Cardiac muscle cell (in vitro differentiated cells and primary cell): ENCODE results near the gene CRISPLD2. TPM values are rescaled to one million over a fixed set of nuclear protein-coding genes. Genes with fewer than 3 reads are reported as not detected.

Source experiments
- DNase-seq, 2 donors: peaks; one replicate each; pipeline versions ENCODE4 v3.0.0 to v3.0.0-alpha.2; 2010 to 2017; ENCODE audit warnings: low read depth in 1 of 2, low spot score in 1 of 2
- H3K27ac ChIP-seq: fragments of 200-600 bp; sonication (generic); 2 replicates; pipeline ENCODE4 v1.5.1; 2016
- H3K27me3 ChIP-seq: fragments of 200-600 bp; sonication (generic); 2 replicates; pipeline ENCODE4 v1.6.0; 2016; ENCODE audit warnings: control low read depth
- H3K36me3 ChIP-seq: fragments of 200-600 bp; sonication (generic); 2 replicates; pipeline ENCODE4 v1.5.1; 2016; ENCODE audit warnings: control low read depth
- H3K4me1 ChIP-seq: fragments of 200-600 bp; sonication (generic); 2 replicates; pipeline ENCODE4 v1.8.1; 2017; ENCODE audit warnings: low read depth, mild to moderate bottlenecking, mixed run types
- H3K4me3 ChIP-seq: fragments of 200-600 bp; sonication (generic); 2 replicates; pipeline ENCODE4 v1.5.1; 2016; ENCODE audit warnings: mild to moderate bottlenecking
- H3K9me3 ChIP-seq: fragments of 200-600 bp; sonication (generic); 2 replicates; pipeline ENCODE4 v1.5.1; 2017; ENCODE audit warnings: low read depth, mild to moderate bottlenecking, control low read depth
- polyA plus RNA-seq: library from polyadenylated mRNA; unstranded; fragments of >200 nt; fragmentation: Nextera tagmentation; extraction: Ambion mirVana; gene quantifications from 2 replicates; pipeline ENCODE4 v1.2.1, GENCODE V29; 2016
- total RNA-seq: library from RNA; depleted of rRNA; stranded (reverse); fragments of >200 nt; gene quantifications from 2 replicates; pipeline ENCODE4 v1.2.3, GENCODE V29; 2016
- TF ChIP-seq, protein P1 (sequence below): IDR thresholded peaks from 2 replicates; pipeline ENCODE4 v1.5.1; 2012; ENCODE audit warnings: low read depth, mild to moderate bottlenecking, low read length

The CRISPLD2 gene
- total and polyA plus RNA-seq, 2 experiments from 2014 or later = 0.91 to 1.7 TPM

DNA sequence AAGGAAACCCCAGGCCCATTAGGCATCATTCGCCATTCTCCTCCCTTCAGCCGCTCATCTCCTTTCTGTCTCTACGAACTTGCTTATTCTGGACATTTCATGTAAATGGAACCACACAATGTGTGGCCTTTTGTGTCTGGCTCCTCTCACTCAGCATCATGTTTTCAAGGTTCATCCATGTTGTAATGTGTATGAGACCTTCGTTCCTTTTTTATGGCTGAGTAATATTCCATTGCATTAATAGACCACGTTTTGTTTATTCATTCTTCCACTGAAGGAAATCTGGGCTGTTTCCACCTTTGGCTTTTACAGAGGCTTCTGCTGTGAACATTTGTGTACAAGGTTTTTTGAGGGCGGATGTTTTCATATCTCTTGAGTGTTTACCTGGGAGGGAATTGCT is 3.2 kb downstream of the CRISPLD2 start:
- Histone ChIP-seq H3K27ac (no peak overlapping the region), H3K27me3 (peaks cover 22% of the 10 kb centered on the region), H3K36me3 (no peaks in the 10 kb centered on the region), H3K4me3 (no peak overlapping the region), H3K9me3 (no peaks in the 10 kb centered on the region), H3K4me1 (peaks cover 16% of the 10 kb centered on the region)
- no peak for DNase-seq
- TF ChIP-seq, protein P1, sequence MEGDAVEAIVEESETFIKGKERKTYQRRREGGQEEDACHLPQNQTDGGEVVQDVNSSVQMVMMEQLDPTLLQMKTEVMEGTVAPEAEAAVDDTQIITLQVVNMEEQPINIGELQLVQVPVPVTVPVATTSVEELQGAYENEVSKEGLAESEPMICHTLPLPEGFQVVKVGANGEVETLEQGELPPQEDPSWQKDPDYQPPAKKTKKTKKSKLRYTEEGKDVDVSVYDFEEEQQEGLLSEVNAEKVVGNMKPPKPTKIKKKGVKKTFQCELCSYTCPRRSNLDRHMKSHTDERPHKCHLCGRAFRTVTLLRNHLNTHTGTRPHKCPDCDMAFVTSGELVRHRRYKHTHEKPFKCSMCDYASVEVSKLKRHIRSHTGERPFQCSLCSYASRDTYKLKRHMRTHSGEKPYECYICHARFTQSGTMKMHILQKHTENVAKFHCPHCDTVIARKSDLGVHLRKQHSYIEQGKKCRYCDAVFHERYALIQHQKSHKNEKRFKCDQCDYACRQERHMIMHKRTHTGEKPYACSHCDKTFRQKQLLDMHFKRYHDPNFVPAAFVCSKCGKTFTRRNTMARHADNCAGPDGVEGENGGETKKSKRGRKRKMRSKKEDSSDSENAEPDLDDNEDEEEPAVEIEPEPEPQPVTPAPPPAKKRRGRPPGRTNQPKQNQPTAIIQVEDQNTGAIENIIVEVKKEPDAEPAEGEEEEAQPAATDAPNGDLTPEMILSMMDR = no peak

DNA sequence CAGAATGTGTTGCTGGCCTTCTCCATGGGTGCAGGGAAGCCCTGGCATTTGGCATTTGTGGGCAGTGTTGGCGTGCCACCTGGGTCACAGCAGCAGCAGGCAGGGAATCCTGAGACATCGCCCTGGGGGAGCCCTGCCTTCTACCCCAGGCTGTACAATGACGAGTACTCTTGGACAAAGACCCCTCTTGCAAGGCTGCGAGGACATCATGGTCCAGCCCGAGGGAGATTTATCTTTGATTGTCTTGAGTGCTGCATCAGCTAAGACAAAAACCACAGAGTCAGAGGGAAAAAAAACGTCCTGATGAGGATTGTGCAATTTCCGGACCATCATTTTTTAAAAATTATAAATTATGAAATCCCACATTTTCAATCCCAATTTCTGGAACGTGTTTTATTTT is 3.7 kb downstream of the CRISPLD2 start:
- H3K27ac ChIP-seq = no peak overlapping the region
- TF ChIP-seq, protein P1 = no peak
- no peaks in the 10 kb centered on the region for H3K9me3 ChIP-seq
- peaks cover 16% of the 10 kb centered on the region for H3K4me1 ChIP-seq
- DNase-seq = peak in 1 of 2 donors; percentile 86
- no peak overlapping the region for H3K4me3 ChIP-seq
- H3K27me3 ChIP-seq = peaks cover 22% of the 10 kb centered on the region
- no peaks in the 10 kb centered on the region for H3K36me3 ChIP-seq

DNA sequence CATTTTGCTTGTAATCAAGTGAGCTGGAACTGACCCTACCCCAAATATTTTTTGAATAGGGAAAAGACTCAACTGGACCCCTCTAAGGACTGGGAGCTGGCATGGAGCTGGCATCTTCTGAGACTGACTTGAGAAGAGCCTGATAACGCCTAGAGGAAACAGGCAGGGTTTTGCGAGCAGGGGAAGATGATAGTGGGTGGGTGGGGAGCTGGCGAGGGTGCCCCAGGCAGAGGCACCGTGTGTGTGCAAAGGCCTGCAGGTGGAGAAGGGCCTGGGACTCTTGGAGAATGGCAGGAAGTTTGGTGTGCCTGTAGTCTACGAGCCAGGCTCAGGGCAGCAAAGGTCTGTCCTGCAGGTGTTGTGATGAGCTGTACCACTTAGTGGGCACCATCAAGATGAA is 4.1 kb downstream of the CRISPLD2 start:
- TF ChIP-seq, protein P1 = no peak
- no peak overlapping the region for H3K4me3 ChIP-seq
- peaks cover 16% of the 10 kb centered on the region for H3K4me1 ChIP-seq
- H3K36me3 ChIP-seq = no peaks in the 10 kb centered on the region
- no peak overlapping the region for H3K27ac ChIP-seq
- H3K27me3 ChIP-seq = peaks cover 22% of the 10 kb centered on the region
- no peak for DNase-seq
- no peaks in the 10 kb centered on the region for H3K9me3 ChIP-seq

DNA sequence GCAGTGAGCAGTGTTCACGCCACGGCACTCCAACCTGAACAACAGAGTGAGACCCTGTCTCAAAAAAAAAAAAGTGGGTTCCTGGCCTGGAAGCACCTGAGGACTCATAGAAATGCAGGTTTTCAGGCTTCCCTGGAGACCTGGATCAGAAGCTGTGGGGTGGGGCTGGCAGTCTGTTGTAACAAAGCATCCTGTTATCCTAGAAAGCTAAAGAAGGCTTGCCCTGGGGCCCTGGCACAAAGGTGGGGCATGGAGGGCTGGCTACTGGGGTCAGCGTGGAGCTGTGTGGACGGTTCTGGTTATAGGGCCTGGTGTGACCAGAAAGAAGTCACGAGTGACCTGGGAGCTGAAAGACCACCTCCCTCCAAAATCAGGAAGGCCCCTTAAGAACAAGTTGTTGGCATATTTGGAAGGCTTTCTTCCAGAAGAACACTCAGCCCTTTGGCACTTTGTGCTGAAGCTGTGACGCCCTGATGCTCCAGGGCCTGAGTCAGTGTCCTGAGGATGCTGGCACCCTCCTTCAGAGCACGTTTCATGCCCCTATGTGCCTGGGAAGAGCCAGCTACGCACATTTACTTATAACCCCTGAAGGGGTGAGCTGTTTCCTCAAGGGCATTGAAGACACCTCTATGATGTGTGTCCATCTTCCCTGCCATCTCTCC is 6.2 kb downstream of the CRISPLD2 start:
- no peaks in the 10 kb centered on the region for H3K36me3 ChIP-seq
- H3K9me3 ChIP-seq = no peaks in the 10 kb centered on the region
- H3K4me3 ChIP-seq = no peak overlapping the region
- H3K4me1 ChIP-seq = peaks cover 16% of the 10 kb centered on the region
- peaks cover 11% of the 10 kb centered on the region for H3K27me3 ChIP-seq
- TF ChIP-seq, protein P1 = no peak
- H3K27ac ChIP-seq = peak overlapping the region; percentile 87
- no peak for DNase-seq

- DNase-seq = peak; percentile 80 to 84
- Histone ChIP-seq H3K36me3 (no peaks in the 10 kb centered on the region), H3K27ac (peak overlapping the region; percentile 87), H3K27me3 (peaks cover 6% of the 10 kb centered on the region), H3K4me1 (peaks cover 16% of the 10 kb centered on the region), H3K9me3 (no peaks in the 10 kb centered on the region), H3K4me3 (no peak overlapping the region)
- TF ChIP-seq, protein P1 = no peak
Observed at GRCh38 chr16:84826558-84826941, 6.8 kb downstream of the CRISPLD2 start.
